OCI-M2 (cell line): ENCODE measurements around the gene STYXL1.

Experiments used
- DNase-seq: peaks from one replicate; lab custom pipeline; 2025; ENCODE audit not compliant: unreplicated experiment; lab: John Stamatoyannopoulos, UW

The STYXL1 gene

DNA sequence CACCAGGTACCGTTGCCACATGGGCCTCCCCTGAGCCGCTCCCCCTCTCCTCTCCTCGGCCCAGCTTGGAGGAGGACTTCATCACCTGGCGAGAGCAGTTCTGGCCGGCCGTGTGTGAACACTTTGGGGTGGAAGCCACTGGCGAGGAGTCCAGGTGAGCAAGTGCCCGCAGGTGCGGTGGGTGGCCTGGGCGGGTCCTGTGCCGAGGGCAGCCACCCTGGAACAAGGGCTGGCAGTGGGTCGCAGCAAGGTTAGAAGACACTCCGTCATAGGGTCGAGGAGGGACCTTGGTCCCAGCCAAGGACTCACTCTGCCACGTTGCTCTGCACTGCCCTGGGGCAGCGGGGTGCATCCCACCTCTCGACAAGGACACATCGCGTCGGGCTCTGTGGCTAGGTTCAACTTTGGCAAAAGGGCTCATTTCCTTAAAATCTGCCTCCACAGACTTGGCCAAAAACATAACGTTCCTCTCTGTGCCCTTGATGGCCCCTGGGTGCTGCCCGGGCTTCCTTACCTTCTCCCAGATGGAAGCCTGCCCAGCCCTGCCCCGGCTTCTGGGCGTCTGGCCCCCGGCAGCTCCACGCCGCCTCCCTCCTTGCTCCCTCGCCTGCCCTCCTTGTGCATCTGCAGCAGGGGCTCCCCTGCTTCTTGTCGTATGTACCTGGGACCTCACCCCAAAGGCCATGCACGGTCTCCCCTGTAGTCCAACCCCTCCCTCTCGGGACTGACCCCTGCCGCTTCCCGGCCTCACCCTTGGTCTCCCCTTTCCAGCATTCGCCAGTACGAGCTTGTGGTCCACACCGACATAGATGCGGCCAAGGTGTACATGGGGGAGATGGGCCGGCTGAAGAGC is 66.1 kb downstream of the STYXL1 start:
- DNase-seq = no peak

DNA sequence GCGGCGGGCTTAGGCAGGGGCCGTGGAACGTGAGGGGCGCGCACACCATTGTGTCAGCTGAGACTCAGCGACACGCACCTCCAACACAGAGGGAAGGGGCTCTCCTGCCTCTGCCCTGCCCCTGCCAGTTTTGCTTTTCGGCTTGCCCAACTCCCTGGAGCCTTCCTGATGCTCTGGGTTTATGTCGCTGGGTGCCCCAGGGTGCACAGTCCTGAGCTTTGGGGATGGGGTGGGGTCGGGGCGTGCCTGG is 66.7 kb downstream of the STYXL1 start:
- DNase-seq = no peak

GRCh38 chr7:75980430-75981202 is 67.2 kb downstream of the STYXL1 start:
- DNase-seq = no peak

DNA sequence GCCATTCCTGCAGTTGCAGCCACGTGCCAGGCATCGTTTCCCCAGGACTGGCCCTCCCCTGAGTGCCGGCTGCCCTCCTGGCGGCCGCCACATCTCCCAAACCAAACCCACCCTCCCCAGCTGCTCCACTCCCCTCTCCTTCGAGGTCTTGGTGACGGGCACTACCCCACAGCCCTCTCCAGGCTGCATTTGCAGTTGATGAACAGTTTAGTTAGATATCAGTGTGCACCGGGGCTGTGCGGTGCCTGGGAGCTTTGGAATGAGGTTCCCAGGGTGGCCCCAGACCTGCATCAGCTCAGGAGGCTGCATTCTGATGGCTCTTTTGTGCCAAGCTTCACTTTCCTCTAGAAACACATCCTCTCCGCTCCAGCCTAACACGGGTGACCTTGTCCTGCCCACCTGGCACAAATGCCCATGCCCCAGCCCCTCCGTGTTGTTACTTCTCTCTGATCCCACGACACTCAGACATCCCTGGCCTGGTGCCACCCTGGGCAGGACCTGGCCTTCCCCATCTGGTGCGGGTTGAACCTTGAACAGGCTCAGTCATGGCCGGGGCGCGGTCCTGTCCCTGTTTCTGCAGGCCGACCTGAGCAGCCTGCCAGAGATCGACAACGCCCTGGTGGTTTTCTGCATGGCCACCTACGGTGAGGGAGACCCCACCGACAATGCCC is 67.9 kb downstream of the STYXL1 start:
- DNase-seq = no peak

- no peak for DNase-seq
These were observed 70.1 kb downstream of the STYXL1 start for GRCh38 chr7:75977743-75978142.

- no peak for DNase-seq
These were observed 75.6 kb downstream of the STYXL1 start for GRCh38 chr7:75971961-75972763.

- no peak for DNase-seq
These were observed 76.4 kb downstream of the STYXL1 start for GRCh38 chr7:75971309-75971960.

DNA sequence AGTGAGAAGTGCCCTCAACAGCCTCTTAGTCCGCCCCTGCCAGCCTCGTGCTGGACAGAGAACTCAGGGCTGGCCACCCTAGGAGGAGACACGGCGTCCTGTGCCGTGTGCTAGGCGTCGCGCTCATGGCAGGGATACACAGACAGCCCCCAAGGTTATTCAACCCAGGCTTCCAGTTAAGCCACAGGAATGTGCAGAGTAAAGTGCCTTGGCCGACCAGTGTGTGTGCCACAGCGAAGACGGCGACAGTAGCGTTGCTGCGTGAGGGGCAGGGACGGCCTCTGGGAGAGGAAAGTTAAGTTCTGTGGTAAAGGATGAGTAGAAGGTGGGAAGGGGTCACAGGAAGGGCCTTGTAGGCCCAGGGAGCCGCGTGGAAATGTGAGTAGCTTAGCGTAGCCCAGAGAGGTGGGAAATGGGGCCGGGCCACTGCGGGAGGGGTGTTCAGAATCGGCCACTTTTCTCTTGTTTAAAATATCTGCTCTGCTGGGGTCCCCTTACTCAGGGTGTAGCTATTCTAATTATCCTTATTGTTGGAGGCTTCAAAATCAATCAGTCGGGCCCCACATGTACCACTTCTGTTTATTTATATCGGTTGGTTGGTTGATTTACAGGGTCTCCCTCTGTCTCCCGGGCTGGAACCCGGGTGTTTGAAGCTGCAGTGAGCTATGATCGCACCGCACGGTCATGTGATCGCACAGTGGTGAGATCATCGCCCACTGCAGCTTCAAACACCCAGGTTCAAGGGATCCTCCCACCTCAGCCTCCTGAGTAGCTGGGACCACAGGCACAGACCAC is 77.9 kb downstream of the STYXL1 start:
- no peak for DNase-seq

- no peak for DNase-seq
These were observed 78.6 kb downstream of the STYXL1 start for GRCh38 chr7:75969182-75969581.

GRCh38 chr7:75968561-75969001 is 79.2 kb downstream of the STYXL1 start:
- no peak for DNase-seq

GRCh38 chr7:75968012-75968411 is 79.8 kb downstream of the STYXL1 start:
- DNase-seq = no peak

- DNase-seq = no peak
These were observed 80.3 kb downstream of the STYXL1 start for GRCh38 chr7:75967487-75967997.

DNA sequence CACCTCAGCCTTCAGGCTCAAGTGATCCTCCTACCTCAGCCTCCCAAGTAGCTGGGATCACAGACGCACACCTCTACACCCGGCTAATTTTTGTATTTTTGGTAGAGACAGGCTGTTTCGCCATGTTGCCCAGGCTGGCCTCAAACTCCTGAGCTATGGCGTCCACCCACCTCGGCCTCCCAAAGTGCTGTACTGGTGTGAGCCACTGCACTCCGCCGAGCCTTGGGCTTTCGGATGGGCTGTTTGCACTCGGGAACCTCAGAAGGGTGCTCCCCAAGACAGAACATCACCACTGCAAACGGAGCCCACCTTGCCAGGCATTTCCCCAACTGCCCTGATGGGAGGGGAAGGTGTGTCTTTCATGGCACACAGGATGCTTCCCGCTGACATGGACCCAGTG is 80.7 kb downstream of the STYXL1 start:
- DNase-seq = no peak

DNA sequence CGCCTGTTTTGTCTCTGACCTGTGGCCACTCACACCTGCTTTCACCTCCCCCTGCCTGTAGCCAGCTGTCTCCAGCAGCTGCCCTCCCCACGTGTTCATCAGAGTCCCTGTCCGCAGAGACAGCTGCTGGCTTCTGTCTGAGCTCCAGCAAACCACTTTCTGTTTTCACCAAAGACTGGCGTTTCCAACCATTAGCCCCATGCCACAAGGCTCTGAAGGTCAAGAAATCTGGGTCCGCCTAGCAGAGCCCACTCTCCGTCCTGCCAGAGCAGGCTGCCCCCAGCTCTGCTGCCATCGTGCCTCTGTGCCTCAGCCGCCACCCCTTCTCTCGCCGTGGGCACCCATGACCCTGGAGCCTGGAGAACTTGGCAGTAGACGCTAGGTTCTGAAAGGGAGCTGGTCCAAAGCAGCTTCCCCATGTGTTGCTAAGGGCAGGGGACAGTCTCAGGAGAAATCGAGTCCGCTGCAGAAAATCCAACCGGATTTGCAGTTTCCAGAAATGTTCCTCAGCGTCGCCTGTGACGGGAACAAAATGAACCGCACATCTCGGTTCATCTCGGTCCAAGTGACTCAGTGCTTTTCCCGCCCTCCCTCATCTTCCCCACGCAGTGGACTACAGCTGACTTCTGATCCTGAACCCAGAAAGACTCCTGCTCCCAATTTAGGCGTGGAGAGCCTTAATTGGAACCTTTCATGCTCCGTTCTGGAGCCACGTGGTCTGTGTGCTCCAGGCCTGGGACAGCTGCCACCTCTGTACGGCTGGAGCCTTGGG is 81.4 kb downstream of the STYXL1 start:
- no peak for DNase-seq

DNA sequence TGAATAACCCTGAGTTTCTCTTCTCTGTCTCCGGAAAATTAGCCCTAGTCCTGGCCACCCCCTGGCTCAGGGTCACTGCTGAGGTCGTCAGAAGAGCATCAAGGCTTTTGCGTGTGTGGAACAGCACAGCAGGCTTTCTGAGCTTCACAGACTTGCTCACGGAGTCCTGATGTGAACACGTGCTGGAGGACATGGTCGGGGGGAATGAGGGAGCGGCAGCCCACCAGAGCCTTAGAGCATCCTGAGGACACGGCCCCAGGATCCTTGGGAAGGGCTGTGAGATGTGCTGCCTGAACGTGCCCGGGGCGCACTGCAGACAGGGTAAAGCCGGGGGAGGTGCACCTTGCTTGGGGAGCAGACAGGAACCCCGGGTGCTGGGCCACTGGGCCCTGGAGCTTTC is 82.2 kb downstream of the STYXL1 start:
- DNase-seq = no peak

DNA sequence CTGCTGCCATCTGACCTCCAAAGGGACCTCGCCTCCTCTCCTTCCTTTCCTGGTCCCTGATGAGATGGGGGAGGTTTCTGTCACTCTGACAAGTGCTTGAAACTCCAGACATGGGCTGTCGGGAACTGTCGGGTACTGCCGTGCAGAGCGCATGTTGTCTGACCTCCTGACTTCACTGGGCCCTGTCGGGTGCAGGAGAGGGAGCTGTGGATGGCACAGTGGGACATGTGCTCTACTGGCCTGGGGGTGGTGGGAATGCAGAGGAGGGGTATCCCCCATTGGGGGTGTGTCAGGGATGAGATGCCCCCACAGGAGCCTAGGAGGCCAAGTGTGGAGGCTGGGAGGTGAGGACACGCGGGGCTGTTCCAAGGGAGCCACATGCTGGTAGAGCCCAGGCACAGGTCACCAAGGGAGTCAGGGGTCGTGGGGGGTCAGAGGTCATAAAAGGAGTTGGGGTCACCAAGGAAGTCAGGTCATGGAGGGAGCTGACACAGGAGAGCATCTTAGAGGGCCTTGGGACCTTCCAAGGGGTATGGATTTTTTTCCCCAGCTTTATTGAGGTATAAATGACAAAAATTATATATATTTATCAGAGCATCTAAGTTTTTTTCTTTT is 84.3 kb downstream of the STYXL1 start:
- DNase-seq = no peak

DNA sequence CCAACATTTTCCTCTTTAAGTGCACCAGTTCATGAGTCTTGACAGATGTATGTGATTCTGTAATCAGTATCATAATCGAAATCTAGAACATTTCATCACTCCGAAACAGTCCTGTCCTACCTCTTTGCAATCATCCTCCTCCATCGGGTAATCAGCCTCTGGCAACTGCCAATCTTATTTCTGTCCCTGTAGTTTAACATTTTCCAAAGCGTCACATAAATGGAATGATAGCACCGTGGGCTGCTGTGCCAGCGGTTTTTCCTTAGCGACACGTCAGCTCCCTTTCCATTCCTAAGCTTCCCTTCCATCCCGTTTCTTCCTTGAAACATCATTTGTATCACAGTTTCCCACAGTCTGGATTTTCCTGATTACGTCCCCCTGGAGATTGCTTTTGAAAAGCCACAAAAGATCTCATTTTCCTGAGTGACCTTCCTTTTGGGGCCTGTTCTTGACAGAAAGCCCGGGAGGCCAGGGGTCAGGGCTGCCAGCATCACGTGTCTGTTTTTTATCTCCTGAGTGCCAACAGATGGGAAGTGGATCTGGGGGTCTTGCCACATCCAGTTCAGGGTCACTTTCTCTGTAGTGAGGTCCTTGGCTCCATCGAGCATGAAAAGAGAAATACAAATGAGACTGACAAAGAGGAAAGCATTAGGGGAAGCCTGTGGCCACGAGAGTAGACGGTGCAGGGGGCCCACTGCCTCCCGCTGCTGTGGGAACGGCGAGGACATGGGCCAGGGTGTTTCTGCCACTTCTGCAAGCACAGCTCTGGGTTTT is 85.0 kb downstream of the STYXL1 start:
- no peak for DNase-seq

GRCh38 chr7:75961218-75961617 is 86.6 kb downstream of the STYXL1 start:
- DNase-seq = no peak
